SU-DHL-6 (cell line): ENCODE data around the gene EPX.

Source experiments
- H2AFZ ChIP-seq: fragments of 200-600 bp; sonication (generic); 2 replicates; pipeline ENCODE4 v1.6.1; 2014; ENCODE audit warnings: low read depth, mild to moderate bottlenecking, moderate library complexity, mixed read lengths, antibody characterized with exemption, low read length; ENCODE audit not compliant: severe bottlenecking
- H3F3A ChIP-seq: fragments of 200-600 bp; shearing (Covaris generic); 2 replicates; pipeline ENCODE4 v1.6.0; 2016; ENCODE audit warnings: antibody characterized with exemption, mild to moderate bottlenecking; ENCODE audit not compliant: insufficient read depth
- H3K27ac ChIP-seq: fragments of 200-600 bp; sonication (generic); 2 replicates; pipeline ENCODE4 v1.5.1; 2016; ENCODE audit warnings: low read depth, mild to moderate bottlenecking, low read length, moderate library complexity, mixed read lengths
- H3K27me3 ChIP-seq: fragments of 200-600 bp; sonication (generic), shearing (Covaris generic); 2 replicates; pipeline ENCODE4 v1.6.0; 2014; ENCODE audit warnings: mild to moderate bottlenecking, low read length
- H3K36me3 ChIP-seq: fragments of 200-600 bp; sonication (generic); 2 replicates; pipeline ENCODE4 v1.6.1; 2014; ENCODE audit warnings: mild to moderate bottlenecking, low read length, mixed read lengths
- H3K4me2 ChIP-seq: fragments of 300-600, 200-600 bp; shearing (Covaris generic), sonication (generic); 2 replicates; pipeline ENCODE4 v1.6.0; 2014; ENCODE audit warnings: low read length, low read depth, mild to moderate bottlenecking; ENCODE audit not compliant: poor library complexity, severe bottlenecking
- H3K4me3 ChIP-seq: fragments of 200-600 bp; sonication (generic); 2 replicates; pipeline ENCODE4 v1.5.1; 2014; ENCODE audit warnings: antibody characterized with exemption, low read length, mild to moderate bottlenecking, mixed read lengths; ENCODE audit not compliant: insufficient read depth, poor library complexity, severe bottlenecking
- H3K79me2 ChIP-seq: fragments of 200-600 bp; sonication (generic); 2 replicates; pipeline ENCODE4 v1.6.1; 2014; ENCODE audit warnings: mild to moderate bottlenecking, low read length, moderate library complexity; ENCODE audit not compliant: insufficient read depth
- H3K9ac ChIP-seq: fragments of 200-600 bp; sonication (generic); 2 replicates; pipeline ENCODE4 v1.7.0; 2014; ENCODE audit warnings: mild to moderate bottlenecking, low read length
- H3K9me2 ChIP-seq: fragments of 200-600 bp; sonication (generic); replicated peaks from 2 replicates; pipeline ENCODE4 v1.6.1; 2014; ENCODE audit warnings: low read length; ENCODE audit not compliant: insufficient read depth
- H3K9me3 ChIP-seq: fragments of 200-600 bp; sonication (generic); 2 replicates; pipeline ENCODE4 v1.6.1; 2014; ENCODE audit warnings: low read length, mixed read lengths; ENCODE audit not compliant: insufficient read depth
- H4K20me1 ChIP-seq: fragments of 200-600 bp; sonication (generic); 2 replicates; pipeline ENCODE4 v1.6.1; 2014; ENCODE audit warnings: low read depth, mild to moderate bottlenecking, antibody characterized with exemption, low read length, moderate library complexity, mixed read lengths
- EZH2phosphoT487 ChIP-seq: fragments of 200-600 bp; sonication (generic), shearing (Covaris generic); conservative IDR thresholded peaks from 2 replicates; pipeline ENCODE4 v1.6.1; 2018; ENCODE audit warnings: mild to moderate bottlenecking, antibody characterized with exemption, low read length, moderate library complexity, mixed read lengths
- TF ChIP-seq, protein P1 (sequence below): fragments of 200-600 bp; sonication (generic); IDR thresholded peaks from one replicate; pipeline ENCODE4 v1.5.1; 2017; ENCODE audit warnings: antibody characterized with exemption, mild to moderate bottlenecking, low read length, moderate library complexity; ENCODE audit not compliant: insufficient read depth, poor library complexity, severe bottlenecking

The EPX gene

DNA sequence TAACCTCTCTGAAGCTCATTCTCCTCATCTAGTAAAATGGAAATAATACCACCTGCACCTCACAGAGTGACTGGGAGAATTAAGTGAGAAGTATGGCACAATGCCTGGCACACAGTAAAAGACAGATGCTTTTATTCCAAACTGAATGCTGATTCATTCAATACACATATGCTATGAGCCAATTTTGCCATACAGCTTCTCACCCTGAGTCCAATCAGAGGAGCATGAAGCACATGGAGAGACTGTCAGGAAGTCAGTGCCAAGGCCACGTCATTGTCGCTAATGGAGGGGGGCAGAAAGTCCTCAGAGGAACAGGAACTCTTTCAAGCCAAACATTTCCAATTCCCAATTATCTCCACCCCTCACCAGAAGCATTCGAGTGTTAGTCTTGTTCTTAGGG is 14.9 kb downstream of the EPX start:
- H3F3A ChIP-seq: no peaks in the 10 kb centered on the region
- no peaks in the 10 kb centered on the region for H3K9me2 ChIP-seq
- no peaks in the 10 kb centered on the region for H3K36me3 ChIP-seq
- H3K79me2 ChIP-seq: no peaks in the 10 kb centered on the region
- H3K27me3 ChIP-seq: no peaks in the 10 kb centered on the region
- TF ChIP-seq EZH2phosphoT487: no peak
- TF ChIP-seq, protein P1, sequence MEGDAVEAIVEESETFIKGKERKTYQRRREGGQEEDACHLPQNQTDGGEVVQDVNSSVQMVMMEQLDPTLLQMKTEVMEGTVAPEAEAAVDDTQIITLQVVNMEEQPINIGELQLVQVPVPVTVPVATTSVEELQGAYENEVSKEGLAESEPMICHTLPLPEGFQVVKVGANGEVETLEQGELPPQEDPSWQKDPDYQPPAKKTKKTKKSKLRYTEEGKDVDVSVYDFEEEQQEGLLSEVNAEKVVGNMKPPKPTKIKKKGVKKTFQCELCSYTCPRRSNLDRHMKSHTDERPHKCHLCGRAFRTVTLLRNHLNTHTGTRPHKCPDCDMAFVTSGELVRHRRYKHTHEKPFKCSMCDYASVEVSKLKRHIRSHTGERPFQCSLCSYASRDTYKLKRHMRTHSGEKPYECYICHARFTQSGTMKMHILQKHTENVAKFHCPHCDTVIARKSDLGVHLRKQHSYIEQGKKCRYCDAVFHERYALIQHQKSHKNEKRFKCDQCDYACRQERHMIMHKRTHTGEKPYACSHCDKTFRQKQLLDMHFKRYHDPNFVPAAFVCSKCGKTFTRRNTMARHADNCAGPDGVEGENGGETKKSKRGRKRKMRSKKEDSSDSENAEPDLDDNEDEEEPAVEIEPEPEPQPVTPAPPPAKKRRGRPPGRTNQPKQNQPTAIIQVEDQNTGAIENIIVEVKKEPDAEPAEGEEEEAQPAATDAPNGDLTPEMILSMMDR: no peak
- H3K4me2 ChIP-seq: no peak overlapping the region
- no peak overlapping the region for H3K27ac ChIP-seq
- no peak overlapping the region for H3K4me3 ChIP-seq
- H3K9me3 ChIP-seq: no peaks in the 10 kb centered on the region
- H4K20me1 ChIP-seq: no peaks in the 10 kb centered on the region
- H3K9ac ChIP-seq: no peak overlapping the region
- no peak overlapping the region for H2AFZ ChIP-seq

DNA sequence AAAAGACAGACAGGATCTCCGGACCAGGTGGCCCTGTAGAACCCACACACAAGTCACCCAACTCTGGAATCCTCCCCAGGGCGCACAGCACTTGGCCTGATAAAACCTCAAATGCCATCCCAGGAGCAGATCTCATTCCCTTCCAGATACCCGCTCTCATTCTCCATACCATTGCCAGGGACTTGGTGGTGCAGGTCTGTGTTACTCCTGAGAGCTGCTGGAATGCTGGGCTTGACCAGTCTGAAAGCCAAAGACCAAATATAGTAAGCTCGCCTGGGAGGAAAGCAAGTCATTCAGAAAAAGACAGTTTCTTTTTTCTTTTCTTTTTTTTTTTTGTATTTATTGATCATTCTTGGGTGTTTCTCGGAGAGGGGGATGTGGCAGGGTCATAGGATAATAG is 15.8 kb downstream of the EPX start:
- no peaks in the 10 kb centered on the region for H3F3A ChIP-seq
- no peaks in the 10 kb centered on the region for H3K27me3 ChIP-seq
- H3K9ac ChIP-seq: no peak overlapping the region
- H4K20me1 ChIP-seq: no peaks in the 10 kb centered on the region
- no peak for TF ChIP-seq EZH2phosphoT487
- TF ChIP-seq, protein P1: no peak
- no peak overlapping the region for H2AFZ ChIP-seq
- H3K79me2 ChIP-seq: no peaks in the 10 kb centered on the region
- H3K27ac ChIP-seq: no peak overlapping the region
- no peaks in the 10 kb centered on the region for H3K36me3 ChIP-seq
- H3K4me3 ChIP-seq: no peak overlapping the region
- H3K9me2 ChIP-seq: no peaks in the 10 kb centered on the region
- no peak overlapping the region for H3K4me2 ChIP-seq
- H3K9me3 ChIP-seq: no peaks in the 10 kb centered on the region

DNA sequence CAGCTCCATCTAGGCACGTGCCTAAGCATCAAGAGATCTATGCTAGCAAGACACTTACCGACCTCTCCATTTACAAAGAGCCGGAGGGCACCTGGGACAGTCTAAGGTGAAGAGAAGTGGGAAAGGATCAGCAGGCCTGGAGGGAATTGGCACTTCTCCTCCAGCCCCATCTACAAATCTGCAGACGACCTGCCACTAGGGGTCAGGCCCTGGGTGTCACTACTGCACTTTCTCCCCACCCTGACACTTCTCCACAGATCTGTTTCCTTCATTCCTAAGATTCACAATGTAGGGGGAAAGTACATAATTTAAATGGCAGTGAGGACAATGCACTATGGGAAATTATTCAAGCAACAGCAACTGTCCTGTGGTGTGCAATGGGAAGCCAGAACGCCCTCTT is 18.4 kb downstream of the EPX start:
- H3F3A ChIP-seq: no peaks in the 10 kb centered on the region
- H3K9me2 ChIP-seq: no peaks in the 10 kb centered on the region
- no peaks in the 10 kb centered on the region for H3K27me3 ChIP-seq
- no peak for TF ChIP-seq EZH2phosphoT487
- TF ChIP-seq, protein P1: peak; percentile 19
- no peaks in the 10 kb centered on the region for H3K36me3 ChIP-seq
- H3K27ac ChIP-seq: no peak overlapping the region
- no peak overlapping the region for H3K4me3 ChIP-seq
- H3K4me2 ChIP-seq: no peak overlapping the region
- H2AFZ ChIP-seq: no peak overlapping the region
- no peaks in the 10 kb centered on the region for H3K9me3 ChIP-seq
- no peaks in the 10 kb centered on the region for H4K20me1 ChIP-seq
- no peaks in the 10 kb centered on the region for H3K79me2 ChIP-seq
- no peak overlapping the region for H3K9ac ChIP-seq
